K562 (cell line): Measurements from ENCODE around the gene UBN1. TPM values are rescaled to one million over a fixed set of nuclear protein-coding genes. Genes with fewer than 3 reads are reported as not detected.

Source experiments
- ATF3 ChIP-seq, 2 experiments: fragments of 450-650 bp in 1 of 2; sonication (generic) in 1 of 2; formaldehyde crosslinking in 1 of 2; IDR thresholded peaks in 1 of 2; conservative IDR thresholded peaks in 1 of 2; 2 replicates each; pipeline versions ENCODE4 v1.6.1 to v1.8.1; 2016 to 2023; ENCODE audit warnings: mild to moderate bottlenecking in 2 of 2, moderate library complexity in 2 of 2, inconsistent platforms in 1 of 2, missing genetic modification reagents in 1 of 2
- ESRRB ChIP-seq: fragments of 250-450 bp; sonication (Bioruptor Pico); IDR thresholded peaks from 2 replicates; pipeline ENCODE4 v1.5.0; 2020; ENCODE audit warnings: mild to moderate bottlenecking, moderate library complexity, borderline replicate concordance
- FIP1L1 ChIP-seq: fragments of 200-400 bp; formaldehyde crosslinking; IDR thresholded peaks from 2 replicates; pipeline ENCODE4 v1.6.1; 2018; ENCODE audit warnings: mild to moderate bottlenecking, low read depth, low read length; ENCODE audit not compliant: poor library complexity, severe bottlenecking
- IRF9 ChIP-seq: fragments of 450-650 bp; IDR thresholded peaks from 2 replicates; pipeline ENCODE4 v1.6.1; 2016; ENCODE audit warnings: missing biosample characterization, missing genetic modification characterization
- MAX ChIP-seq: sonication (generic); formaldehyde crosslinking; IDR thresholded peaks from 2 replicates; pipeline ENCODE4 v1.9.0; 2022; ENCODE audit warnings: mild to moderate bottlenecking, missing genetic modification reagents
- NFRKB ChIP-seq: fragments of 450-650 bp; IDR thresholded peaks from 2 replicates; pipeline ENCODE4 v1.6.1; 2016; ENCODE audit warnings: low read depth
- PBX2 ChIP-seq, 2 experiments: IDR thresholded peaks in 1 of 2; conservative IDR thresholded peaks in 1 of 2; 2 replicates each; pipeline ENCODE4 v1.6.1; 2016; ENCODE audit warnings: low read depth in 2 of 2, mild to moderate bottlenecking in 1 of 2, missing compliant biosample characterization in 1 of 2, missing genetic modification characterization in 1 of 2, moderate library complexity in 1 of 2
- PCBP1 ChIP-seq: fragments of 200-400 bp; formaldehyde crosslinking; IDR thresholded peaks from 2 replicates; pipeline ENCODE4 v1.6.1; 2018; ENCODE audit warnings: mild to moderate bottlenecking, low read depth, low read length; ENCODE audit not compliant: poor library complexity, severe bottlenecking
- PHB ChIP-seq: fragments of 250-450 bp; sonication (Bioruptor Pico); IDR thresholded peaks from 2 replicates; pipeline ENCODE4 v1.5.0; 2021
- POLR2AphosphoS5 ChIP-seq: IDR thresholded peaks from 2 replicates; pipeline ENCODE4 v1.6.1; 2011; ENCODE audit warnings: mild to moderate bottlenecking, low read depth, low read length, moderate library complexity; ENCODE audit not compliant: control insufficient read depth, insufficient read depth
- RNF2 ChIP-seq: sonication (generic); IDR thresholded peaks from 2 replicates; pipeline ENCODE4 v1.6.1; 2016
- SRSF9 ChIP-seq: fragments of 200-400 bp; formaldehyde crosslinking; IDR thresholded peaks from 2 replicates; pipeline ENCODE4 v1.6.1; 2017; ENCODE audit warnings: low read depth, low read length, borderline replicate concordance
- STAT6 ChIP-seq: sonication (generic); formaldehyde crosslinking; IDR thresholded peaks from 2 replicates; pipeline ENCODE4 v1.8.1; 2023; ENCODE audit warnings: mild to moderate bottlenecking, missing genetic modification reagents
- TBL1XR1 ChIP-seq, 2 experiments: IDR thresholded peaks; 2 replicates each; pipeline ENCODE4 v1.6.1; 2012; ENCODE audit warnings: improper control_type of control experiment in 2 of 2, low read length in 2 of 2, mild to moderate bottlenecking in 1 of 2
- ZNF395 ChIP-seq: fragments of 200-800 bp; sonication (Bioruptor generic); IDR thresholded peaks from 2 replicates; pipeline ENCODE4 v1.6.1; 2017; ENCODE audit warnings: missing genetic modification characterization, missing compliant biosample characterization
- ZNF583 ChIP-seq: fragments of 250-450 bp; sonication (Bioruptor Pico); IDR thresholded peaks from 2 replicates; pipeline ENCODE4 v1.4.0; 2020
- ZSCAN32 ChIP-seq: fragments of 450-650 bp; formaldehyde crosslinking; IDR thresholded peaks from 2 replicates; pipeline ENCODE4 v1.4.0; 2020; ENCODE audit warnings: mild to moderate bottlenecking, moderate library complexity
- polyA plus RNA-seq, 8 experiments: library from polyadenylated mRNA; depleted of rRNA in 4 of 8; stranded (reverse) in 5 of 8; unstranded in 3 of 8; fragments of >200 nt; fragmentation: Nextera tagmentation in 2 of 8; fragmentation: Illumina TruSeq in 1 of 8; extraction: Ambion mirVana in 2 of 8; extraction: Trizol in 1 of 8; gene quantifications; 2 replicates each; pipeline versions ENCODE4 v1.2.1 to v1.2.3, GENCODE V29; 2011 to 2014; ENCODE audit warnings: inconsistent platforms in 1 of 8, missing spikeins in 1 of 8
- total RNA-seq, 7 experiments: library from RNA; depleted of rRNA in 6 of 7; stranded (reverse); fragments of >200 nt in 6 of 7; fragmentation: Illumina TruSeq in 2 of 7; extraction: Trizol in 2 of 7; gene quantifications; 2 replicates each; pipeline versions ENCODE4 v1.2.1 to v1.2.3, GENCODE V29; 2011 to 2021; ENCODE audit warnings: low replicate concordance in 1 of 7

UBN1 gene
- total and polyA plus RNA-seq, 9 of the 15 experiments (the other 6 are each of a cell fraction or from before 2014, with no cell fraction given), result 1.5 to 45.7 (median 20.6) TPM

- no peak for TF ChIP-seq ESRRB
- no peak for TF ChIP-seq FIP1L1
- TF ChIP-seq PHB, result no peak
- TF ChIP-seq SRSF9, result no peak
- TF ChIP-seq PBX2 (CRISPR knock-in tag; IDR thresholded peaks at IDR 0.05; ENCODE audit: low read depth), result no peak
- TF ChIP-seq PBX2 (tag; conservative IDR thresholded peaks at IDR 0.05; ENCODE audit: low read depth), result no peak
- no peak for TF ChIP-seq ZNF583 (CRISPR knock-in tag)
- no peak for TF ChIP-seq ZSCAN32 (CRISPR knock-in tag)
- no peak for TF ChIP-seq ATF3 (IDR thresholded peaks at IDR 0.05)
- TF ChIP-seq ATF3 (CRISPR knock-in tag; conservative IDR thresholded peaks at IDR 0.05), result no peak
- TF ChIP-seq MAX (CRISPR knock-in tag), result no peak; the same call in 1 of the 2 replicates
- no peak for TF ChIP-seq RNF2
- no peak for TF ChIP-seq NFRKB
- TF ChIP-seq IRF9 (tag), result no peak
- no peak for TF ChIP-seq STAT6
- no peak for TF ChIP-seq POLR2AphosphoS5
- TF ChIP-seq ZNF395 (CRISPR knock-in tag), result no peak
- TF ChIP-seq PCBP1, result no peak
- TF ChIP-seq TBL1XR1 (IDR thresholded peaks at IDR 0.05; ENCODE audit: low read length in 2 of 2), result no peak
These were observed 45.2 kb upstream of the UBN1 start, which contains the start of gene ROGDI (continued) for GRCh38 chr16:4801962-4802658.
